Ramos (cell line): Measurements from ENCODE around the gene ATXN2L.

Experiments used
- in situ Hi-C: fragments of 300-500 bp; cut with MboI; formaldehyde crosslinking; loops from one replicate; pipeline ENCODE4 v1.14.3; 2022; ENCODE audit warnings: low sequenced_read_pairs; ENCODE audit not compliant: unreplicated experiment

Gene ATXN2L

DNA sequence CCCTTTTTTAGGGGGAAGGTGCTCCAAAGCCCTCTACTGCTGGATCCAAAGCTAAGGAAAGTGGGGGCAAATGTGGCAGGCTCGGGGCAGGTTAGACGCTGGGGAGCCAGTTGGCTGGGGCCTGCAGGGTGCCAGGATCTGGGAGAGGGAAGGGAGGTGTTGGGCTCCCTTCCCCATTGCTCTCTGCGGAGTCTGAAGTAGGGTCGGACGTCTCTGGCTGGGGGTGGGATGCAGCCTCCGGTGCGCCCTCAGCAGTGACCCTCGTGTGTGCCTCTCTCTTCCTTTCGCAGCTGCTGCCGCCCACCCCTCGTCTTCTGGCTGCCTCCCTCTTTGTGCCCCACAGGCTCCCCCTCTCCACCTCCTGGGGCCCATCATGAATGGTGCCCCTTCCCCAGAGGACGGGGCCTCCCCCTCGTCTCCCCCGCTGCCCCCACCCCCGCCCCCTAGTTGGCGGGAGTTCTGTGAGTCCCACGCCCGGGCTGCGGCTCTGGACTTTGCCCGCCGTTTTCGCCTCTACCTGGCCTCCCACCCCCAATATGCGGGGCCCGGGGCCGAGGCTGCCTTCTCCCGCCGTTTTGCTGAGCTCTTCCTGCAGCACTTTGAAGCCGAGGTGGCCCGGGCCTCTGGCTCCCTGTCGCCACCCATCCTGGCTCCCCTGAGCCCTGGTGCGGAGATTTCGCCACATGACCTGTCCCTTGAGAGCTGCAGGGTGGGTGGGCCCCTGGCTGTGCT, 43.1 kb downstream of the ATXN2L start:
- in situ Hi-C loops, result loop anchor here (5.0 kb wide), 1 partner anchor 81 kb away; no protein-coding TSS in a partner anchor

DNA sequence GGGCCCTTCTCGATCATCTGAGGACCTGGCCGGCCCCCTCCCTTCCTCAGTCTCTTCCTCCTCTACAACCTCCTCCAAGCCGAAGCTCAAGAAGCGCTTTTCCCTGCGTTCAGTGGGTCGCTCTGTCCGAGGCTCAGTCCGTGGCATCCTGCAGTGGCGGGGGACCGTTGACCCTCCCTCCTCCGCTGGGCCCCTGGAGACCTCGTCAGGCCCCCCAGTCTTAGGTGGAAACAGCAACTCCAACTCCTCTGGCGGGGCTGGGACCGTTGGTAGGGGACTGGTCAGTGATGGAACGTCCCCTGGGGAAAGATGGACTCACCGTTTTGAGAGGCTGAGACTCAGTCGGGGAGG, 43.6 kb downstream of the ATXN2L start:
- in situ Hi-C loops, result loop anchor here (5.0 kb wide), 1 partner anchor 81 kb away; no protein-coding TSS in a partner anchor

DNA sequence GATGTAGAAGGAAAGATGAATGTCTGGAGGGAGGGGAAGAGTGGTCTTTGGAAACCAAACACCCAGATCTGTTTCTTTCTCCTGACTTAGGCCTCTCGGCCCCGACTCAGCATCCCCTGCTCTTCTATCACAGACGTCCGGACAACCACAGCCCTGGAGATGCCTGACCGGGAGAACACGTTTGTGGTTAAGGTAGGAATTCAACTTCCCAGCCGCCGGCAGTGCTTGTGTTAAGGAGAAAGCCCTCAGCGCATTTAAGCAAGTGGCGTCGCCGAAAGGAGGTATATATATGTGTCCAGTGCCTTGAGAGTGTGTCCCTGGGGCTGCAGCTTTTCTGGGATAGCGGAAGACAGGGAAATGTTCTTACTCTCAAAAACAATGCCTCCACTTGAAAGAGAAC, 44.4 kb downstream of the ATXN2L start:
- in situ Hi-C loops, result loop anchor here (5.0 kb wide), 1 partner anchor 80 kb away; no protein-coding TSS in a partner anchor

DNA sequence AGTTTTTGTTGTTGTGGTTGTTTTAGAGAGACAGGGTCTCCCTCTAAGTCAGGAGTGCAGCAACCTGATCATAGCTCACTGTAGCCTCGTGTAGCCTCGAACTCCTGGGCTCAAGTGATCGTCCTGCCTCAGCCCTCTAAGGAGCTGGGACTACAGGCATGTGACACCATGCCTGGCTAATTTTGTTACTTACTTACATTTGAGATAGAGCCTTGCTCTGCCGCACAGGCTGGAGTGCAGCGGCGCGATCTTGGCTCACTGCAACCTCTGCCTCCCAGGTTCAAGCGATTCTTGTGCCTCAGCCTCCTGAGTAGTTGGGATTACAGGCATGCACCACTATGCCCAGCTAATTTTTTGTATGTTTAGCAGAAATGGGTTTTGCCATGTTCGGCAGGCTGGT, 44.8 kb downstream of the ATXN2L start:
- in situ Hi-C loops, result loop anchor here (5.0 kb wide), 1 partner anchor 80 kb away; no protein-coding TSS in a partner anchor

DNA sequence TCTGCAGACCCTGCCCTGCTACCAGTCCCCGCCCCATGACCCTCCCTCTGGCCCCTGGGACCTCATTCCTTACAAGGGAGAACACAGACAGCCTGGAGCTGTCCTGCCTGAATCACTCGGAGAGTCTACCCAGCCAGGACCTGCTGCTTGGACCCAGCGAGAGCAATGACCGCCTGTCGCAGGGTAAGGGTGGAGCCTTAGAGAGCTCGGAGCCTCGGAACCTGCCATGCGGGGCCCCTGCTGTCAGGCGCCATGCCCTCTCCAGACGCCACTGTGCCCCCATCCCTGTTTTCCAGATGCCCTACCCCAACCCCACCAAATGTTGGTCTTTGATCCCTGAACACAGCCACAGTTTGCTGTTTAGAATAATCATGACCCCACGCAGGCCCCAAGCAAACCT, 46.4 kb downstream of the ATXN2L start:
- in situ Hi-C loops, result loop anchor here (5.0 kb wide), 1 partner anchor 78 kb away; no protein-coding TSS in a partner anchor

DNA sequence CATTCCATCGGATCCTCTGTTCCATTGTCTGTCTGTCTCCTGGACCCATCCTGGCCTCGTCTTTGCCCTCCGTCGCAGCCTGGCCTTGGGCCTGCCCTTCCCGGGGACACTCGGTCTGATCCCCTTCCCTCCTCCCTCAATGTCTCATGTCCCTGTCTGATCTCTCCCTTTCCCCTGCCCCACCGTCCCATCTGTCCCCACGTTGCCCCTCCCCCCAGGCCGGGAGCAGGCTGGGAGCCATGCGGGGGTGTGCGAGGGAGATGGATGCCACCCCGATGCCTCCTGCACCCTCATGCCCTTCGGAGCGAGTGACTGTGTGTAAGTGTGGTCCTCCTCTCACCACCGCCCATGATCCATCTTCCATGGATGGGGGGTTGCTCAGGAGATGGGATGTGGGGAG, 50.2 kb downstream of the ATXN2L start:
- in situ Hi-C loops, result no loop called here

DNA sequence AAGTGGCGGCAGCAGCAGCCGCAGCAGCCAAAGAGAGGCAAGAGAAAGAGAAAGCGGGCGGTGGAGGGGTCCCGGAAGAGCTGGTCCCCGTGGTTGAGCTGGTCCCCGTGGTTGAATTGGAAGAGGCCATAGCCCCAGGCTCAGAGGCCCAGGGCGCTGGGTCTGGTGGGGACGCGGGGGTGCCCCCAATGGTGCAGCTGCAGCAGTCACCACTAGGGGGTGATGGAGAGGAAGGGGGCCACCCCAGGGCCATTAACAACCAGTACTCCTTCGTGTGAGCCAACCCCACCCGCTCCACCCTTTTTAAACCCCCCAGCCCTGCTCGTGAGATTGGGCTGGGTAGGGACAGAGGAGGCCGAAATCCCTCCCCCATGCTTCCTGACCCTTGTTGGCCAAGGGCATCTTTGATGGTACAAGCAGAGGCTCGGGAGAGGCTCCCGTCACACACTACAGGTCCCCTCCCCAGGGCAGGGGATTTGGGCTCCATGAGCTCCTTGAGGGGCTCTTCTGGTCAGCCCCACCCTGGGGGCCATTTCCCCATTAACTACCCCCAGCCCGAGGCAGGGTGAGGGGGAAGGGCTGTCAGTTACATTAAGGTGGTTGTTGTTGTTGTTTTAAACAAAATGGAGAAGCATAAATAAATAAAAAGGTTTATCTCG, 50.9 kb downstream of the ATXN2L start:
- in situ Hi-C loops, result no loop called here

DNA sequence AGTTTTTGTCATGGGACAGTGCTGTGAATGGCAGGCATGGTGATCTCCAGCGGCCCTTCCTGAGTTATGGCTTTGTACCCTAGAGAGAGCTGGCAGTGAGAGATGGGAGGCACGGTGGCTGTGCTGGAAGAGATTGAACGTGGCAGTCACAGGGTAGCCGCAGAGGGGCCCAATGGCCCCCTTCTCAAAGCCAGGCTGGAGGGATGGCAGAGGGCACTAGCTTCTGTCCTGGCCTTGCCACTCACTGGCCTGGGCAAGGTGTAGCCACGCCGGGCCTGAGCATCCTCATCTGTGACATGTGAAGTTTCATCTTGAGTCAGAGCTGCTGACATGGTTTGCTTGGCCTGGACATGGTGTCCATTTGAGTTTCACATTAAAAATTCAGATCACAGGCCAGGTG, 51.6 kb downstream of the ATXN2L start:
- in situ Hi-C loops, result no loop called here

DNA sequence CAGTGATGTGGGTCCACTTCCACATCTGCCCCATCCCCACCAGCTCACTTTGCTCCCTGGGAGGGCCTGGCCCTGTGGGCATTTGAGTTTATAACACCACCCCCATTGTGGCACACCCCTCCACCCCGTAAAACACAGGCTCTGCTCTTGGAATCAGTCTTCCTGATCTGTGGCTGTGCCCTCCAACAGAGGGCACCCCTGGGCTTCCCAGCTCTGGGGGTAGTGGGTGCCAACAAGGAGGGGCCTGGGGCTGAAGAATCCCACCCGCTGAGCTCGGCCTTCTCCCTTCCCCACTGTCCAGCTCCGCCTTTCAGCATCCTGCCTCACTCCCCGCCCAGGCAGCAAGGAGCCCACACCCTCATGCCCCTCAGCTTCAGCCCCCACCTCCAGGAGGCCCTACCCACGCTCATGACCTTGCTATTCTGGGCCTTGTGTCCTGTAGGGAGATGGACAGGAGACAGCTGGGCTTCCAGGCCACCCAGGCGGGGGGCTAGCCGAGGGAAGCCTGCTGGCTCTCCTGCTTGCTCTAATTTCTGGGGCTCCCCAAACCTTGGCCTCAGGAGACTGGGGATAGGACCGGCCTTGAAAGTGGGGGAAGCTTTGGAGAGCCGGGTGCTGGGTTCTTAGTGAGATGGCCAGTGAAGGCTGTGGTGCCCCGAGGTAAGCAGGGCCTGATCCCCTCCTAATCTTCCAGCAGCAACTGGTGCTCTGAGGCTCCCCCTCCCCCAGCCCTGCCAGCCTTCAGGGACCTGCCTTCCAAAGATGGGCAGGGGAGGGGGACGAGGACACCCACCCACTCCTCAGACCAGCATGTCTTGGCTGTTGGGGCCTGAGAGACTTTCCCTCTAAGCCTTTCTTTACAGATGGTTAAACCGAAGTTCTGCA, 52.6 kb downstream of the ATXN2L start:
- in situ Hi-C loops, result no loop called here

DNA sequence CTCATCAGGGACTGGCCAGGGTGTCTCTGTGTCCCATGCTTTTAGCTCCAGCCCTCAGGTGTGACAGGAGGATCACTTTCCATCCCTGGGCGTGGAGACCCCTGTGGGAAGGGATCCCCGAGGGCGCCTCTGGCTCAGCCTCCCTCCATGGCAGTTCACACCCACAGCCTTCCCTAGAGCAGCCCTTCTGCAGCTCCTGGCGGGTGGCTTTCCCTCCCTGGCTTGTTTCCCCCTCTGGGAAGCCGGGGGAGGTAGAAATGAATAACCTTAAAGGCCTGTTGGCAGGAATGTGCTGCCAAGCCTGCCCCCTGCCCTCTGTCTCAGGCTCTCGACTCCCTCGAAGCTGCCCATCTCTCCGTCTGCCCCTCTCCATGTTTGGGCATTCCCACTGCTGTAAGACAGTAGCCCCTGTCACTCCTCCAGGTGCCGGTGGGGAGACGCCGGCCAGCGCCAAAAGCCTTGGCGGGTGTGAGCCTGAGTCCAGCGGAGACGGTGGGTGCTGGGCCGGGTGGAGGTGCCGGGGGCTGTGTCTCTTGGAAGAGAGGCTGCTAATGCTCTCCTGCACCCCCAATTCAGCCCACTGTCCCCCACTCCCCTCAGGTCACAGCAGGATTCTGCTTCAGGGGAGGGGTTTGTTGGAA, 53.3 kb downstream of the ATXN2L start:
- in situ Hi-C loops, result no loop called here

DNA sequence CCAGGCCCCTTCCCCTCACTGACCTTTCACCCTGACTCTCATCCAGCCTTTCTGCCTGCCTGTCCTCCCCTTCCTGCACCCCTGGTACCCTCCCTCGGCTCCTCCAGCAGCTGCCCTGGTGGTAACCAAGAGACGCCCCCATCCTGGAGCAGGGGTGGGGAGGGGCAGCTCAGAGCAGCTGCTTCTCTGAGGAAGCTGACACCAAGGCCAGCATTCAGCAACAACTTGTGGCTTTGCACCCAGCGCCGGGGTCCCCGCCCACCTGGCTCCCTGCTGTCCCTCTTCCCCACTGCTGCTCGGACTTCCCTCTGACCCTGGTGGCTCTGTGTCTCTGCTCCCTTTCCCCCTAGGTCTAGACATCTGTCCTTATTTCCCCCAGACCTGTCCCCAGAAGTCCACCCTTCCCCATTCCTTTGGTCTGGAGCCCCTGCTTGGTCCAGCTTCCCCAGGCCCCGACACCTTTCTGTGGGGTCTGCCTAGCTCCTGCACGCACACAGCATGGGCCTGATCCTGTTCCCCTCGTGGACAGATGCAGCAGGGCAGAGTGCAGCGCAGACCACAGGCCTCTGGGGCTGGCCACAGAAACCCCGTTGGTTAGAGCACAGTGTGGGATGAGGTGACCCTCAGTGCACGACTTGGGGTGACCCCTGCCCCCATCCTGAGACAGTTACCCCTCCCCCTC, 54.3 kb downstream of the ATXN2L start:
- in situ Hi-C loops, result no loop called here

DNA sequence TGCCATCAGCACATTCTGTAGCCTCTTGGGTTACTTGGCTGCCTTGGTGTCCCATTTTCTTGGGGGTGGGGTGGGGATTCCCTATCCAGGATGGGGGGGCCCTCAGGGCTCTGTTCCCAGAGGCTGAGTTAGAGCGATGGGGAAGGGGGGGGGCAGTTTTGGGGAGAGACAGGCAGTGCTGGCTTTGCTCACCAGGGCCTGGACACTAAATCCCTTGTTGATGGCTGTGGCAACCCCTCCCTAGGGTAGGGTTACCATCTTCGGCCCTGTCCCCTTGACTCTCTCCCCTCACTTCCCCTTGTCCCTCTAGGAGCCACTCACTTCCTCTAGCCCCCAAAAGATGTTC, 54.8 kb downstream of the ATXN2L start:
- in situ Hi-C loops, result no loop called here

DNA sequence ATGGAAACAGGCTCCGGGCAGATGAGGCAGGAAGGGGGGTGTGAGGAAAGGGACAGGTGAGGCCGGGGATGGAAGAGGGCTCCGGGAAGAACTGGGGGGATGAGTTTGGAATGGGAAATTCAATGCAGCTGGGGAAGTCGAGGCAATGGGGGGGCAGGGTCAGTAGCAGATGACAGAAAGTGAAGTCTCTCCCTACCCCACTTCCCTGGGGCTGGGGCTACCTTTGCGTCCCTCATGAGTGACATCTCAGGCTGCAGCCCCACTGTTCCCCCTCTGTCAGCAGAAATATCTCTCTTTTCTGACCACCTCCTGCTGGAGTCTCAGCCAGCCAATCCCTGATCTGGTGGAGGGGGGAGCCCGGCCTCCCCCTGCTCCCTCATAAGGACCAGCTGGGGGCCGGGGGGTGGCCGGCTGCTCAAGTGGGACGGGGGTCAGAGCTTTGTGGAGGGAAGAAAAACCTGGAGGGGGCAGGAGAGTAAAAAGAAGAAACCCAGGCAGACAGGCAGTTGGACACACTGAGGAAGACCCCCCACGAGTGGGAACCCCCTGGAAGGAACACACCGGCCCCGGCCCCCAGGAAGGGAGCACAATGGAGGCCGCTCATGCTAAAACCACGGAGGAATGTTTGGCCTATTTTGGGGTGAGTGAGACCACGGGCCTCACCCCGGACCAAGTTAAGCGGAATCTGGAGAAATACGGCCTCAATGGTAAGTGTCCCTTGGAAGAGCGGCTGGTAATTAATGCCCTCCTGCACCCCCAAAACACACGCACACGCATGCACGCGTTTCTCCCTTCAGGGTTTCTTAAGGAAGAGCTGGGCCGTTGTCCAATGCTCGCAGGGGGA, 55.5 kb downstream of the ATXN2L start, which contains the start of gene ATP2A1:
Gene ATP2A1, plus strand, starts transcription at position 406 of the 844 bp plus-strand sequence. Its CDS starts 184 bp downstream, at position 590.
- in situ Hi-C loops, result no loop called here

DNA sequence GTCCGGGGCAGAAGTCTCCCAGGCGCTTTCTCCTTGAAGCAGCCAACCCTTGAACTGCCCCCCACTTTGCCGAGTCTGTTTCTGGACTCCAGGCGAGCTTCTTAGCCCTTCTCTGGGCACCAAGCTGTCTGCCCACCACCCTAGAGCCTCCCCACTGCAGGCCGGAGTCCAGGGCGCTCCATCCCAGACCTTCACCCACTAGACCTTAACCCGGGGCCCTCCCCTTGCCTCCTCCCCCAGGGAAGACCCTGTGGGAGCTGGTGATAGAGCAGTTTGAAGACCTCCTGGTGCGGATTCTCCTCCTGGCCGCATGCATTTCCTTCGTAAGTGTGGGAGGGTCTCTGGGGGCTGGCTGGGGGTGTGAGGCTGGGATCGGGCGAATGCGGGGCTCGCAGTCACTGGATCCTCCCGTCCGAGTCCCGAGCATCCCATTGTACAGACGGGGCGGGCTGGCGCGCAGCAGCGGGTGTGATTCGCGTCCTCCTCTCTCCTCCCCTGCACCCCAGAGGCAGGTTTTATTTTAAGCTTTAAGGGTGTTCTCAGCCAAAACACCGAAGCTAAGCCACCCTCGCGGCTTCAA, 56.6 kb downstream of the ATXN2L start:
- in situ Hi-C loops, result no loop called here

DNA sequence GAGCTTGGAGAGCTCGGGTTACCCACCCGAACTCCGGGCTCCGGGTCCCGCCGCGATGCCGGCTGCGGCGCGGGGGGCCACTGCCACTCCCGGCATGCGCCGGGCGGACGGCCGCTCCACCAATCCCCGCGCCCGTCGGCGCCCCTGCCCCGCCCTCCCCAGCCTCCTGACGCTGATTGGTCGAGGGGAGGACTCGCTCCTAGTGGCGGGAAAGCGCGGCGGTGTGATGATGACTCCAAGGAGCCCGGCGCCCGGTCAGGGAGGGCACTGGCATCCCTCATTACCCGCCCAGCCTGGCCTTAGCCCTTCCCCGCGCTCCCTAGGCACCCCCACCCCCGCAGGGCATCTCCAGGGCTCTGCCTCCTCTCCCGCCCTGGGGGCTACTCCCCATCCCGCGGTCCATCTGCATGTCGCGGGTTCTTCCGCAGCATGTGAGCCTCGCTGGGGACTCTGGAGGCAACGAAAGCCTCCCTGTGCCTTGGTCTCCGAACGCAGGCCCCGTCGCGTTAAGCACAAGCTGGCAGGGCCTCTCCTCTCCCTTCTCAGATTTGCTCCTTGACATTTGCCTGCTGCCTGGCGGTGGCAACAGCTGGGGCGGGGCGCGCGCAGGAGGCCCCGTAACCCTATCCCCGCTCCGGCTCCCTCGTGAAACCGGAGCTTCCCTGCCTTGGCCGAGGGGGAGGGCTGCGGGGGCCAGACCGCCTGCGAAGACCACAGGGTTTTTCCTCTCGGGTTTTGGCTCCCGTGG, 57.2 kb downstream of the ATXN2L start:
- in situ Hi-C loops, result loop anchor here (5.0 kb wide), 1 partner anchor 48 kb away; no protein-coding TSS in a partner anchor

DNA sequence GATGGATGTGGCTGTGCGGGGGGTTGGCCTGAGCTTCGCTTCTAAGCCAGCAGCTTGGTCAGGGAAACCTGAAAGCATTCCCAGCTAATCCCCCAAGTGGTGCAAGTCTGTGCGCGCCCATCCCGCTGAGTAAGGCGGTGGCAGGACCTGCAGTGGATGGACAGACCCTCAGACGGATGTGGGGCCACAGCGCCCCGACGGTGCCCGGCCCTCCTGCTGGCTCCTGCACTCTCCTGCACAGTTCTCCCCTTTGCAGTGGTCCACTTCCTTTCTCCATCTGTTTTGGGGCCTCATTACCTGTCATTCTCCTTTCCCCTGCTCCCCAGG, 57.8 kb downstream of the ATXN2L start:
- in situ Hi-C loops, result loop anchor here (5.0 kb wide), 1 partner anchor 48 kb away; no protein-coding TSS in a partner anchor

DNA sequence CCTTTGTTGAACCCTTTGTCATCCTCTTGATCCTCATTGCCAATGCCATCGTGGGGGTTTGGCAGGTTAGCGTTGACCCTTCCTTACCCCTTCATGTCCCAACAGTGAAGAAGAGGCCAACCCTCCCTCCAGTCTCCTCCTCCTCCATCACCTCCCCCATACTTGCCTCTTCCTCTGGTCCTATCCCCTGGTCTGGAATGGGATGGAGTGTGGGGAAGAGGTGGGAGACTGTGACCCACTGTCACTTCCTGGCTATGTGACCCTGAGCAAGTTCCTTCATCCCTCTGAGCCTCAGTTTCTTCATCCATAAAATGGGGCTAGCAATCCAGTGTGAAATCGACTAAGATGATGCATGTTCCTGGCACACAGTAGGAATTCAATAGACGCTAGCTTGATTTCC, 58.2 kb downstream of the ATXN2L start:
- in situ Hi-C loops, result loop anchor here (5.0 kb wide), 1 partner anchor 49 kb away; no protein-coding TSS in a partner anchor

DNA sequence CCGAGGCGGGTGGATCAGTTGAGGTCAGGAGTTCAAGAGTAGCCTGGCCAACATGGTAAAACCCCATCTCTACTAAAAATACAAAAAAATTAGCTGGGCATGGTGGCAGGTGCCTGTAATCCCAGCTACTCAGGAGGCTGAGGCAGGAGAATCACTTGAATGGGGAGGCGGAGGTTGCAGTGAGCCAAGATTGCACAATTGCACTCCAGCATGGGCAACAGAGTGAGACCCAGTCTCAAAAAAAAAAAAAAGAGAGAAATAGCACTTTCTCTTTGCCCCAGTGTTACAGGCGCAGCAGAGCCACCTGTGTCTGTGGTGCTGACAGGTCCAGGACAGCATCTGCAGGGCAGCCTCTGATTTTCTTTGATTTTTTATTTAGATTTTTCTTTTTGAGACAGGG, 58.8 kb downstream of the ATXN2L start:
- in situ Hi-C loops, result loop anchor here (5.0 kb wide), 1 partner anchor 49 kb away; no protein-coding TSS in a partner anchor
